Measurements from ENCODE around the gene NT5DC3.
"Not testable (repeated sequence)": the region's sequence is repeated elsewhere in the genome, so short reads cannot be mapped to it uniquely, and the experiment has no call there.

NT5DC3 gene

GRCh38 chr12:103855036-103855712, 14.1 kb upstream of the NT5DC3 start:
- DNase-seq = no peak

GRCh38 chr12:103854372-103854973, 13.4 kb upstream of the NT5DC3 start:
- no peak for DNase-seq

- no peak for DNase-seq
Measured at GRCh38 chr12:103852498-103852997, 11.5 kb upstream of the NT5DC3 start.

GRCh38 chr12:103851127-103851526, 10.1 kb upstream of the NT5DC3 start:
- no peak for DNase-seq

- DNase-seq = no peak
Measured at GRCh38 chr12:103850429-103850828, 9.4 kb upstream of the NT5DC3 start.

GRCh38 chr12:103848917-103849491, 8.0 kb upstream of the NT5DC3 start:
- DNase-seq = no peak

- no peak for DNase-seq
Measured at GRCh38 chr12:103848143-103848542, 7.1 kb upstream of the NT5DC3 start.

GRCh38 chr12:103846415-103846814, 5.4 kb upstream of the NT5DC3 start:
- no peak for DNase-seq

- no peak for DNase-seq
Measured at GRCh38 chr12:103844305-103844704, 3.3 kb upstream of the NT5DC3 start.

- DNase-seq = no peak
Measured at GRCh38 chr12:103841690-103842584, 903 bp upstream of the NT5DC3 start.

GRCh38 chr12:103840462-103840875, 565 bp downstream of the NT5DC3 start:
- no peak for DNase-seq

- DNase-seq = no peak
Measured at GRCh38 chr12:103839609-103840461, 1.2 kb downstream of the NT5DC3 start.

GRCh38 chr12:103839103-103839502, 1.9 kb downstream of the NT5DC3 start:
- no peak for DNase-seq

- DNase-seq = no peak
Measured at GRCh38 chr12:103838254-103838914, 2.6 kb downstream of the NT5DC3 start.

- DNase-seq = no peak
Measured at GRCh38 chr12:103836345-103836744, 4.7 kb downstream of the NT5DC3 start.

GRCh38 chr12:103835747-103836335, 5.2 kb downstream of the NT5DC3 start:
- not testable (repeated sequence) for DNase-seq

GRCh38 chr12:103834942-103835341, 6.1 kb downstream of the NT5DC3 start:
- no peak for DNase-seq

GRCh38 chr12:103833891-103834290, 7.1 kb downstream of the NT5DC3 start:
- no peak for DNase-seq

- no peak for DNase-seq
Measured at GRCh38 chr12:103833095-103833775, 7.8 kb downstream of the NT5DC3 start.
